NK-92 (cell line): ENCODE measurements around the gene DUSP7.

Experiments used
- DNase-seq: peaks from one replicate; lab custom pipeline; 2025; ENCODE audit not compliant: unreplicated experiment; lab: John Stamatoyannopoulos, UW

The DUSP7 gene

DNA sequence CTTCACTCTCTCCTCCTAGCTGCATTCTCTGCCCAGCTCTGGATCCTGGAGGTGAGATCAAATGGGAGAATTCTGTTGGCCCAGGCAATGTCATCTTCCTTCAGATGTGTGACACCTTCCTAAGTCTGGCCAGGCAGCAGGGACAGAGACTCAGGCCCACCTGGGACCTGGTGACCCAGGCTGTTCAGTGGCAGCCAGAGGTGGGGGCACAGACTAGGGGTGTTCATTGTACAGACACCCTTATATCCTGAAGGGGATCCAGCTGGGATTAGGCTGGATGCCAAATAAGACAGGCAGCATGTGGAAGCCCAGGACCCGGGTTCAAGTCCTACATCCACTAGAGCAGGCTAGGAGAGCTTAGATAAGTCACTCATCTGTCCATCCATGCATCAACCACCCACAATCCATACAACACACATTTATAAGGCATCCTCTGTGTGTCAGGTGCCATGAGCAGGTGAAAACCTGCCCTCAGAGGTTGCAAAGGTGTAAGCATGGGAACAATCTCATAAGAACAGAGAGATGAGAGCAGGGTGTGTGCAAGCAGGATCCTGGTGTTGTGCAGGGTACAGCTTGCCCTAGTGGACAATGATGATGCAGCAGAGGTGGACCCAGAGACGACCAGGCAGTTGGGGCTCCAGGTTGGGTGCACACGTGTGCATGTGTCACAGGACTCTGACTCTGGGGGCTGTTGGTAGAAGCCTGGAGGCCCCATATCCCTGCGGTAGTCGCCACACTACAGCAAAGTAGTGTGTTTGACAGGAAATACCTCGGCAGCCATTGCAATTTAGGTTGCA lies 42.4 kb downstream of the DUSP7 start:
- DNase-seq, result no peak

DNA sequence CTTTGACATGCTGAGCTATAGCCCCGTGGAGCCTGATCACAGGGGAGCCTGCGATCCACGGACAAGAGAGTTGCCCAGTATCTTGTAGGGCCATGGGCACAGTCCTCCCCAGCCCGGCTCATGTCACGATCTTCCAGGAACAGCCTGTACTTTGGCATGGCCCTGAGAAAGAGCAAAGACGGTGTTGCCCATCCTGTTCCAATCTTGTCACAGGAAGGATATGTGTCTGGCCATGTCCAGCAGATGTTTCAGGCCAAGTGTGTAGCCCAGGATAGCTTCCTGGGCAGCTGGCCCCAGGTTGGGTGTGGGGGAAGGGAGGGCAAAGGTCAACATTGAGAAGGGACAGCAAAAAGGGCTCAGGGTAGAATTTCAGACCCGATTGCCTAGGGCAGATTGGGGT lies 43.7 kb downstream of the DUSP7 start:
- DNase-seq, result no peak

DNA sequence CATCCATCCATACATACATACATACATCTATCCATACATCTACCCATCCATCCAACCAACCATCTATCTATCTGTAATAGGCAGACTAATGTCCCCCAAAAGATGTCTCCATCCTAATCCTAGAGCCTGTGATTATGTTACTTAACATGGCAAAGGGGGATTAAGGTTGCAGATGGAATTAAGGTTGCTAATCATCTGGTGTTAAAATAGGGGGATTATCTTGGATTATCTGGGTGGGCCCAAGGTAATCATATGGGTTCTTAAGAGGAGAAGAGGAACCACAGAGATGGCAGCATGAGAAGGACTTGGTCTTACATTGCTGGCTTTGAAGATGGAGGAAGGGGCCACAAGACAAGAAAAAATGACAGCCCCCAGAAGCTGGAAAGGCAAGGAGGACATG lies 45.9 kb downstream of the DUSP7 start:
- DNase-seq, result no peak

GRCh38 chr3:52007291-52007690 lies 49.1 kb downstream of the DUSP7 start:
- no peak for DNase-seq

- no peak for DNase-seq
Observed at GRCh38 chr3:52006820-52007133, 49.6 kb downstream of the DUSP7 start.

- no peak for DNase-seq
Observed at GRCh38 chr3:52006017-52006819, 50.2 kb downstream of the DUSP7 start.

- no peak for DNase-seq
Observed at GRCh38 chr3:52005571-52005986, 50.8 kb downstream of the DUSP7 start.

DNA sequence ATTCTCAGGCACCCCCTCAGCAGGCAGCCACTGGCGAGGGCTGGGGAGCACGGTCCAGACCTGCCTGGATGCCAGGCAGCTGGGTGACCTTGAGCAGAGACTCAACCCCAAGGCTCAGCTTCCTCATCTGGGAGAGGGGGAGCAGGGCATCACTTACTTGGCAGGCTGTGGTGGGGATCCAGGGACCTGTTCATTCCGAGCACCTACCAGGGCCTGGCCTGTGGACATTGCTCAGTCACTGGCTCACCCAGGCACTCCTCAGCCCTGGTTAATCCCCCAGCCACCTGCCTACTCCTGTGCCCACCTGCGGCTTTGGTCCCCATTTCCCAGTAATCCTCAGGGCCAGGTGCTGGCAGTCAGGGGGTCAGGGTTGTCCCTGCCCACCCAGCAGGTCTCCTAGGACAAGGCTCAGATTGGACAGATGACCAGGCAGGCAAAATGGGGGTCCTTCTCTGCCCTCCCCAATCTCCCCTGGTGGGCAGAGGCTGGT lies 51.4 kb downstream of the DUSP7 start:
- no peak for DNase-seq

- DNase-seq, result no peak
Observed at GRCh38 chr3:52004163-52004787, 52.1 kb downstream of the DUSP7 start.

GRCh38 chr3:52002748-52003147 lies 53.6 kb downstream of the DUSP7 start:
- DNase-seq, result no peak

DNA sequence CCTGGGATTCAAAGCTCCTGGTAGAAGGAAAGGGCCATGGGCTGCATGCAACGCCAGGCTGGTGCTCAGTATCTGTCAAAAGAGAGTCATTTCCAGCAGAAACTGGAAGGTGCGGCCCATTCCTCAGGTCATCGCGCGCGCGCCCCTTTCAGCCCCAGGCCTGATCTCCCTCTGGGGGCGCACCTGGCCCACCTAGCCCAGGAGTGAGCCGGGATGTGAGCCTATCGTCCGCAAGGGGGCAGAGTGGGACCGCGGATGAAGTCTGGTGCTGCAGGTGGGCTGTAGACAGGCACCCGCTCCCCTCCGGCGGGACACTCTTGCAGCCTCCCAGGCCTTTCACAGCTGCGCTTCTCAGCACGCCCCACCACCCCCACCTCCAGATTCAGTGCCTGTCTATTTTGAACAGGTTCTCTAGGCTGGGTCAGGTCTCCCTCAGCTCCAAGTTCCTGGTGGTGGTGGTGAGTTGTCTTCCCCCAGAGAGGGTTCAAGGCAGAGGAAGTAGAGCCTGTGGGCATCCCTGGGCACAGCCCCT lies 54.9 kb downstream of the DUSP7 start:
- DNase-seq, result no peak

DNA sequence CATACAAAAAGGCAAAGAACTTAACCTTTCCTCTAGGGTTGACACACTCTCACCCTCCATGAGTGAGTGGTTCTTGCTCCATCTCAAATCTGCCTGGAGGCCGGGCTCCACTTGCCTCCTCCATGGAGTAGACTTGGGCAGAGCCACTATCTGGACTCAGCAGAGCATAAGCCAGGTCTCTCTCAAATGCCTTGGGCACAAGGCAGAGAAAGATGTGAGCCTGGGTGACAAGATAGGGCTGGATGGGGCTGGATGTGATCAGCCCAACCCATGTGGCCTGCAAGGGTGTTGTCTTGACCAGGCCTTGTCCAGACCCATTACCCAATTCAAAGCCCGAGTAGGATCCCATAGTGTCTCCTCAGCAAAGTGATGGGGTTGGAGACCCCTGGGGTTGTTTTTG lies 56.5 kb downstream of the DUSP7 start:
- no peak for DNase-seq
